Mucosa of rectum (tissue), 2 donors: ENCODE results near the gene CPT1A.

ENCODE experiments used
- H3K27ac ChIP-seq, 2 donors: one replicate each; pipeline ENCODE4 v1.7.0; 2013; ENCODE audit warnings: inconsistent platforms in 2 of 2, low read depth in 2 of 2, low read length in 2 of 2
- H3K27me3 ChIP-seq, 2 donors: one replicate each; pipeline ENCODE4 v1.7.0; 2013; ENCODE audit warnings: low read length in 2 of 2; ENCODE audit not compliant: control insufficient read depth in 2 of 2, insufficient read depth in 2 of 2
- H3K36me3 ChIP-seq, 2 donors: one replicate each; pipeline ENCODE4 v1.7.0; 2013; ENCODE audit warnings: low read length in 2 of 2; ENCODE audit not compliant: control insufficient read depth in 2 of 2, insufficient read depth in 2 of 2
- H3K4me1 ChIP-seq, 2 donors: one replicate each; pipeline ENCODE4 v1.7.0; 2013; ENCODE audit warnings: low read length in 2 of 2, mild to moderate bottlenecking in 1 of 2; ENCODE audit not compliant: control insufficient read depth in 2 of 2, insufficient read depth in 2 of 2
- H3K4me3 ChIP-seq, 2 donors: one replicate each; pipeline ENCODE4 v1.7.0; 2013; ENCODE audit warnings: low read length in 2 of 2
- H3K9ac ChIP-seq, 2 donors: one replicate each; pipeline ENCODE4 v1.7.0; 2013; ENCODE audit warnings: low read length in 2 of 2, low read depth in 1 of 2, mild to moderate bottlenecking in 1 of 2
- H3K9me3 ChIP-seq, 2 donors: one replicate each; pipeline ENCODE4 v1.7.0; 2013; ENCODE audit warnings: low read length in 2 of 2; ENCODE audit not compliant: control insufficient read depth in 2 of 2
- donor health status: healthy.
- donor health status: Normal muscosa, but diverticular disease.

Gene CPT1A

DNA sequence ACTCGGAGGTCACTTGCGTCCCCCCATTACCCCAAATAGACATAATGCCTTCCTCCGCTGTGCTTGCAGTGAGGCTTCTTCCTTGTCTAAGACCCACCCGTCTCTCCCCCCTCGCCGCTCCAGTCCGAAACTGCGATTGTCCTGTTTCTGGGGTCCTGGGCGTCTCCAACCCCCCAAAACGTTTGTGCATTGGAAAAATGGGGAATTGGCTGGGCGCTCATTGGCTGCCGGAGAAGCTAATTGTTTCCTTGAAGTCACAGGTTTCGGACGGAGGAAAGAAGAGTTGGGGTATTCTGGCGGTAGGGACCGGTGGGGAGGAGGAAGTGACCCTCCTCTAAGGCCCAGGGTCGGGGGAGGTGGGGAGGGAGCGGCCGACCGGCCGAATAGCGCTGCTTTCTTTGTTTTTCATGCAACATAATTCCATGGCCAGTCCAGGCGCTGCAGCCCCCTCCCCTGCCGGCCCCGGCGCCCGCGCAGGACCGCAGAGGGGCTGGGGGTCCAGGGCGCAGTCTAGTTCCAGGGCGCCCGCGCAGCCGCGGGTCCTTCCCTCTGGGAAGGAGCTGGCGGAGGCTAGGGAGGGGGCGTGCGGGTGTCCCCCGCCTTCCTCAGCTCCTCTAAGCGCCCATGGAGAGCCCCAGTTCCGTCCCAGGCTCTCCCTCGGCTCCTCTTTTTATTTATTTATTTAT lies 12.7 kb upstream of the CPT1A start:
- no peak overlapping the region for H3K9ac ChIP-seq
- H3K27me3 ChIP-seq: peaks cover 3 to 8% of the 10 kb centered on the region in 2 donors
- H3K36me3 ChIP-seq: no peaks in the 10 kb centered on the region
- peaks cover 17 to 18% of the 10 kb centered on the region in 2 donors for H3K4me1 ChIP-seq
- no peak overlapping the region for H3K27ac ChIP-seq
- H3K9me3 ChIP-seq: no peaks in the 10 kb centered on the region
- H3K4me3 ChIP-seq: no peak overlapping the region

DNA sequence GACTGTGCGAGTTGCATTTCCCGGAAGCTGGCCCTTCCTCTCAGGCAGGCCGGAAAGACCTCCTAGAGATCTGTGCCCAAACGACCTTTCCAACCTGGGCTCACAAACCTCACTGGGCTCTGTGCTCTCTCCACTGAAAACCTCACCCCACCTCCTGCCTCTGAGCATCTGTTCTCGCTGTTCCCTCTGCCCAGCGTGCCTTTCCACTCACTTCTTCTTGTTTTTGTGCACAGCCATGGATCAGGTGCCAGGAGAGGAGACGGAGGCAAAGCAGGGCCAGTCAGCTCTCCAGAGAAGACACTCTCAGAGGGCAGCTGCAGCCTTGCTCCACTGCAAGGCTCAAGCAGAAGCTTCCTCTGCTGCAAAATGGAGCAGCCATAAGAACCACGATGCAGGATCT lies 10.9 kb upstream of the CPT1A start:
- Histone ChIP-seq H3K9ac (no peak overlapping the region), H3K9me3 (no peaks in the 10 kb centered on the region), H3K27me3 (peaks cover 3 to 8% of the 10 kb centered on the region in 2 donors), H3K4me1 (peaks cover 12 to 13% of the 10 kb centered on the region in 2 donors), H3K36me3 (no peaks in the 10 kb centered on the region), H3K4me3 (no peak overlapping the region), H3K27ac (no peak overlapping the region)

DNA sequence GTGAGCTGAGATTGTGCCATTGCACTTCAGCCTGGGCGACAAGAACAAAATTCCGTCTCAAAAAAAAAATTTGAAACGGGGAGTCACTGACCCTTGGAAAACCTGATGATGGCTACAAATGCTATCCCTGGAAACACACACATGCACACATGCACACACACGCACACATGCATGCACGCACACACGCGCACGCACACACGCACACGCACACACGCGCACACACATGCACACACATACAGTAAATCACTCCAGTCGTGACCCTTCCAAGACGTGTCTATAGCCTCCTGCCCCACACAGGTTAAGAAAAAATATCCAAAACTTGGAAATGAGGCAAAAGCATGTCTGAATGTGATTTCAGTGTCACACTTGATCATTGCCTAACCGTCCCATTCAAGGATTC lies 6.7 kb upstream of the CPT1A start:
- H3K9me3 ChIP-seq: no peaks in the 10 kb centered on the region
- H3K27me3 ChIP-seq: no peaks in the 10 kb centered on the region
- H3K9ac ChIP-seq: no peak overlapping the region
- no peak overlapping the region for H3K27ac ChIP-seq
- no peaks in the 10 kb centered on the region for H3K36me3 ChIP-seq
- peaks cover 6 to 10% of the 10 kb centered on the region in 2 donors for H3K4me1 ChIP-seq
- no peak overlapping the region for H3K4me3 ChIP-seq

DNA sequence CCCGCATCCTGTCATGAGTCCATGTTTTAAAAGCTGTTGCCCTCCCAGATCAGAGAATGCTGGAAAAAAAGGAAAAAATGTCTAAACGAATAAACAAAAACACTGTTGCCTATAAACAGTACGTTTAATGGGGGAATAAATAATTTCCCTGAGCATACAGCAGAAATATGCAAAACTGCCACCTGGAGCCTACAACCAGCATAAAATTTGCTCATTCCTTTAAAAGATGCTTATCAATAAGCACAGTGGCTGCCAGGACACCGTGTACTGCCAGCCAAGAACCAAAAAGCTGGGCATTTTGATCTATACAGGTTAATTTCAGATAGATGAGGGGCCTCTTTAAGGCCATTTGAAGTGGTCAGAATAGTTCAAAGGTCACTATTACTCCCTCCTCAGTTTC lies 5.7 kb upstream of the CPT1A start:
- Histone ChIP-seq H3K4me1 (peaks cover 11 to 20% of the 10 kb centered on the region in 2 donors), H3K4me3 (no peak overlapping the region), H3K9ac (no peak overlapping the region), H3K36me3 (no peaks in the 10 kb centered on the region), H3K27ac (no peak overlapping the region), H3K9me3 (no peaks in the 10 kb centered on the region), H3K27me3 (no peaks in the 10 kb centered on the region)

DNA sequence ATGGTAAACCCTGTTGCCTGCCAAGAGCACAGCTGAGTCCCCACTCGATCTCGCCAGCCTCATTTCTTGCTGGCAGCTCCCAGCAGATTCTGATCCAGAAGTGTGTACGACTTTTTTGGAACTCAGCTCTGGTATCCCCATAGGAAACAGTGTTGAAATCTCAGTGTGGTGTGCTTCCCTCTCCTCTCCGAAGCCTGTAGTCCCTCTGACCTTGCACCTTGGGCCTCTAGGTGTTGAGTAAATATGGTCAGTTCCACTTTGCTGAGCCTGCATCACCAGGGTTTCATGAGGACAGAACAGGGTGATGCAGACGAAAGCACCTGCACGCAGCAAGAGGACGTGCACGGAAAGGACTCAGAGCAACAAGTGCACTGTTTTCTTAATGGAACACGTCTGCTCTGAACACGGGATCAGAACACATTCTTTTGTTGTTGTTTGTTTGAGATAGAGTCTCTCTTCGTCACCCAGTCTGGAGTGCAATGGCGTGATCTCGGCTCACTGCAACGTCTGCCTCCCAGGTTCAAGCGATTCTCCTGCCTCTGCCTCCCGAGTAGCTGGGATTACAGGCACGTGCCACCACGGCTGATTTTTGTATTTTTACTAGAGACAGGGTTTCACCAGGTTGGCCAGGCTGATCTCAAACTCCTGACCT lies 3.8 kb upstream of the CPT1A start:
- H3K36me3 ChIP-seq: no peaks in the 10 kb centered on the region
- H3K4me1 ChIP-seq: peaks cover 18 to 21% of the 10 kb centered on the region in 2 donors
- H3K27ac ChIP-seq: no peak overlapping the region
- H3K9me3 ChIP-seq: no peaks in the 10 kb centered on the region
- no peaks in the 10 kb centered on the region for H3K27me3 ChIP-seq
- H3K9ac ChIP-seq: no peak overlapping the region
- H3K4me3 ChIP-seq: no peak overlapping the region

DNA sequence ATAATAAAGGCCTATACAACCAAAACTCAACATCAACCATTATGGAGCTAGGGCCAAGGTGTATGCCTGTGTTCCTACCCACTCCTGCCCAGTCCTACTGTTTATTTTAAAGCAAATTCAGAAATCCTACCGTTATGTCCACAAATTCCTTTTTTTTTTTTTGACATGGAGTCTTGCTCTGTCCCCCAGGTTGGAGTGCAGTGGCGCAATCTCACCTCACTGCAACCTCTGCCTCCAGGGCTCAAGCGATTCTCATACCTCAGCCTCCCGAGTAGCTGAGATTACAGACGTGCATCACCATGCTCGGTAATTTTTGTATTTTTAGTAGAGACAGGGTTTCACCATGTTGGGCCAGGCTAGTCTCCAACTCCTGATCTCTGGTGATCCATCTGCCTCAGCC lies 3.1 kb upstream of the CPT1A start:
- Histone ChIP-seq H3K9ac (no peak overlapping the region), H3K27ac (no peak overlapping the region), H3K36me3 (no peaks in the 10 kb centered on the region), H3K4me1 (peaks cover 23 to 26% of the 10 kb centered on the region in 2 donors), H3K4me3 (no peak overlapping the region), H3K9me3 (no peaks in the 10 kb centered on the region), H3K27me3 (no peaks in the 10 kb centered on the region)

DNA sequence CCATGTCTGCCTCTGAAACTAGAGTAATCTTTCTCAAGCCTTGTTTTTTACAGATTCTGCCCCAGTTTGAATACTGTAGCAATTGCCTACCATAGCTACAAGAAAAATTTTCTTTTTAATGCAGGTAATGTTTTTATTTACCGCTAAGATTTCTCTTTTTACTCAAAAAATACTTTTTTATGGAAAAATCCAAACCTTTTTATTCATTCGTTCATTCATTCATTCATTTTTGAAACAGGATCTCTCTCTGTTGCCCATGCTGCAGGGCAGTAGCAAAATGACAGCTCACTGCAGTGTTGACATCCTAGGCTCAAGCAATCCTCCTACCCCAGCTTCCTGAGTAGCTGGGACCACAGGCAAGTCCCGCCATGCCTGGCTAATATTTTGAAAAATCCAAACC lies 2.7 kb upstream of the CPT1A start:
- Histone ChIP-seq H3K4me3 (peak overlapping the region in 1 of 2 donors; percentile 79), H3K27me3 (no peaks in the 10 kb centered on the region)

DNA sequence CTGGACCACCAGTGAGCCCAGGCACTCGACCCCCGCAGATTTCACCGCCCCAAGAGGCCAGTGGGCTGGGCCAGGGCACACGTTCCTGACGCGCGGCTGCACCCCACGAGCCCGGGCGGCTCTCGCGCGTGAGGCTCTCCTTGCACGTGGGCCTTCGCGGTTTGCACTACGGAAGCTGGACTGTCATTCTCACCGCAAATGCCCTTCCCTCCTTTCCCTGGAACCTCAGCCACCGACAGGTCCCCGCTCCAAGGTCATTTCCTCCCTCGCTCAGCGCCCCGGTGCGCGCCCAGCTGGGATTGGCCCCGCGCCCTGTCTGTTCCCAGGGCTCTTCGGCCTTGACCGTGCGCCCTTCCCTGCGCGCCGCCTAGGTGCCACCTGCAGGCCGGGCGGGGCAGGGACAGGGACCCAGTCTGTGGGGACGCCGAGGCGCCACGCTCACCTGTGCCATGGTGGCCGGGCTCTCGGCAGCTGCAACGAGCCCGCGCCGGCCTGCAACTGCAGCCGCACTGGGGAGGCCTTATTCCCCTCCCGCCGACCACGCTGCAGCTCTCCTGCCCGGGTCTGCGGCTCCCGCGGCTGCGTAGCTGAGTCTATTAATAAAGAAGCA lies 2.1 kb upstream of the CPT1A start:
- peak overlapping the region; percentile 78 to 80 for H3K27ac ChIP-seq
- peak overlapping the region; percentile 79 to 81 for H3K4me3 ChIP-seq
- no peaks in the 10 kb centered on the region for H3K36me3 ChIP-seq
- peak overlapping the region; percentile 49 to 67 for H3K9ac ChIP-seq
- no peaks in the 10 kb centered on the region for H3K27me3 ChIP-seq
- H3K4me1 ChIP-seq: peaks cover 30 to 32% of the 10 kb centered on the region in 2 donors
- H3K9me3 ChIP-seq: no peaks in the 10 kb centered on the region

More for the DNA sequence above, 2.7 kb upstream of the CPT1A start:
- Histone ChIP-seq H3K4me1 (peaks cover 27 to 29% of the 10 kb centered on the region in 2 donors), H3K36me3 (no peaks in the 10 kb centered on the region), H3K9me3 (no peaks in the 10 kb centered on the region), H3K9ac (peak overlapping the region; percentile 49 to 67), H3K27ac (peak overlapping the region; percentile 78 to 80)

DNA sequence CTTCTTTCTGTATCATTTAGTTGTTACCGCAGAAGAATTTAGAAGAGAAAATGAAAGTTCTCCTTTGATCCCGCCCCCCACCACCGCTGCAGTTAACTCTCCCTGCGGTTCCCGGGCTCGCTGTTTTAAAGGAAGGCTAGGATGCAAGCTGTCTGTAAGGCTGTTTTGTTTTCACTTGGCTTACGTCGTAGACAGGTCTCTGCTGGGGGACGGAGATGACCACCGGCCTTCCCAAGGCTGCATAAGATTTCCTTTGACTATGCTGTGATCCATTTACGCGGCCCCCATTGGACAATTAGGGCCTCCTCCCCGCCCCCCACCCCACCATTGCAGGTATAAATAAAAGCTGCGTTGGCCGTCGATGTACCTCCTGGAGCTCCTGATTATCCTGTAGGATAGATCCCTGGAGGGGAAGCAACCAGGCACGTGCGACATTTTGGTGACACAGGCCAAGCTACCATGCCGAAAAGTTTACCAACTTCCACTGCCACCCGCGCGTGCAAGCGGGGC lies 1.4 kb upstream of the CPT1A start:
- Histone ChIP-seq H3K27ac (peak overlapping the region; percentile 78 to 80), H3K9me3 (no peaks in the 10 kb centered on the region), H3K4me1 (peaks cover 37% of the 10 kb centered on the region in 2 donors), H3K9ac (peak overlapping the region; percentile 47 to 67), H3K36me3 (no peaks in the 10 kb centered on the region), H3K4me3 (peak overlapping the region; percentile 79 to 81), H3K27me3 (no peaks in the 10 kb centered on the region)

DNA sequence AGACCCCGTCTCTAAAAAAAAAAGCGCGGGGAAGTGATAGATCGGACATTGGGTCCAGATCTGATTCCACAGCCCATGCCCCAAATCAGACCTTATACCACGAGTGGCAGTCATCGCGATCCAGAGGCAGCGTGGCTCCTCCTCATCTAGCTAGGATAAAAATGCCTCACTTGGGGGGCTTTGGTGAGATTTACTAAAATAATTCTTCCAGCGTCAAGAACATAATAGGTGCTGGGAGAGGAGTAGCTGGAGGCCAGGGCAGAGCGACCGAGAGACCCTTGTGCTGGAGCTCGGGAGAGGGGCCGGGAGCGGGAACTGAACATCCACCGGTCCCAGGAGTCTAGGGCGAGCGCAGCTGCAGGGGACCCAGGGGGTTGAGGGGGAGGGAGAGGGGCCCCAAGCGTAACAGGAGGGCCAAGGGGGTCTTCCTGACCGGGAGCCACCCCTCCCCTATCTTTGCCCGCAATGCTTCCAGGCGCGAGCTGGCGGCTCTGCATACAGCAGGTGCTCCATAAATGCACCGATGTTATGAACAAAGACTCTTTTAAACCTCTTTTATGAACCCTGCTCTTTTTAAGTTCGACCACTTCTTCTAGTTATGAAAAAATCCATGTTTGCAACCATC lies 823 bp upstream of the CPT1A start:
- Histone ChIP-seq H3K27me3 (no peaks in the 10 kb centered on the region), H3K9ac (peak overlapping the region; percentile 70 to 72), H3K27ac (peak overlapping the region; percentile 99), H3K4me1 (peaks cover 42 to 43% of the 10 kb centered on the region in 2 donors), H3K36me3 (no peaks in the 10 kb centered on the region), H3K9me3 (no peaks in the 10 kb centered on the region), H3K4me3 (peak overlapping the region; percentile 79 to 81)
